ENCODE results near the gene TCP10L.

GRCh38 chr21:32604464-32604863 is 19.1 kb upstream of the TCP10L start:
- TF ChIP-seq CTCF (conservative IDR thresholded peaks at IDR 0.05) (no peak), ZFX (IDR thresholded peaks at IDR 0.05) (no peak)
